HL-60 (cell line): Measurements from ENCODE around the gene SENP3.

Source experiments
- DNase-seq, 2 experiments: peaks; one replicate each; pipeline ENCODE4 v3.0.0-alpha.2; 2010 to 2020; ENCODE audit warnings: low read depth in 1 of 2, low spot score in 1 of 2
- H3K27ac ChIP-seq: fragments of 250-450 bp; sonication (Bioruptor Pico); replicated peaks from 2 replicates; pipeline ENCODE4 v1.5.1; 2020; ENCODE audit warnings: mild to moderate bottlenecking, moderate library complexity
- H3K27me3 ChIP-seq: fragments of 250-450 bp; sonication (Bioruptor Pico); 2 replicates; pipeline ENCODE4 v1.5.1; 2021; ENCODE audit warnings: mild to moderate bottlenecking, moderate library complexity; ENCODE audit not compliant: insufficient read depth, poor library complexity, severe bottlenecking
- H3K4me3 ChIP-seq: replicated peaks from 2 replicates; pipeline ENCODE4 v1.5.1; 2011; ENCODE audit warnings: mild to moderate bottlenecking, control low read depth, low read length; ENCODE audit not compliant: insufficient read depth
- GABPA ChIP-seq: IDR thresholded peaks from 2 replicates; pipeline ENCODE4 v1.6.1; 2012; ENCODE audit warnings: low read depth
- POLR2AphosphoS5 ChIP-seq: IDR thresholded peaks from 2 replicates; pipeline ENCODE4 v1.6.1; 2012; ENCODE audit warnings: low read depth
- SPI1 ChIP-seq: IDR thresholded peaks from 2 replicates; pipeline ENCODE4 v1.6.1; 2012; ENCODE audit warnings: low read depth, mild to moderate bottlenecking, borderline replicate concordance
- TF ChIP-seq, protein P1 (sequence below): IDR thresholded peaks from one replicate; pipeline ENCODE4 v1.5.1; 2011; ENCODE audit warnings: low read length, control low read depth, inconsistent platforms; ENCODE audit not compliant: insufficient read depth
- TF ChIP-seq, protein P2 (sequence below): IDR thresholded peaks from 2 replicates; pipeline ENCODE4 v1.6.1; 2012; ENCODE audit warnings: low read depth; ENCODE audit not compliant: insufficient replicate concordance

SENP3 gene

DNA sequence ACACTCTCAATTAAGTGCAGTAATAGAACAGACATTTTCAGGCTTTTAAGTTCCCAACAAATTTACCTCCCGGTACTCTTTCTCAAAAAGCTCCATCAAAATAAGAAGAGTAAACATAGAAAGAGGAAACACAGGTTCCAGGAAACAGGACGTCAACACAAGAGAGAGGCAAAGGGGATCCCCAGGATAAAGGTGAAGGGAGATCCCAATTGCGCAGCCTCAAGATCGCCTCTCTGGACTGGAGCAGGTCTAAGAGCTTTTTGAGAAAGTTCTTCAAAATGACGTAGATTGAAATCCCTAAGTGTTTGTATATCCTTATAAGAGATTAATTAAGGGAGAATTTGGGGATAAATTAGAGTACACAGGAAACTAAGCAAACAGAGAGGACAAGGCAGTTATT, 56.9 kb downstream of the SENP3 start:
- TF ChIP-seq GABPA: no peak
- TF ChIP-seq POLR2AphosphoS5: no peak
- no peak for TF ChIP-seq SPI1
- TF ChIP-seq, protein P1, sequence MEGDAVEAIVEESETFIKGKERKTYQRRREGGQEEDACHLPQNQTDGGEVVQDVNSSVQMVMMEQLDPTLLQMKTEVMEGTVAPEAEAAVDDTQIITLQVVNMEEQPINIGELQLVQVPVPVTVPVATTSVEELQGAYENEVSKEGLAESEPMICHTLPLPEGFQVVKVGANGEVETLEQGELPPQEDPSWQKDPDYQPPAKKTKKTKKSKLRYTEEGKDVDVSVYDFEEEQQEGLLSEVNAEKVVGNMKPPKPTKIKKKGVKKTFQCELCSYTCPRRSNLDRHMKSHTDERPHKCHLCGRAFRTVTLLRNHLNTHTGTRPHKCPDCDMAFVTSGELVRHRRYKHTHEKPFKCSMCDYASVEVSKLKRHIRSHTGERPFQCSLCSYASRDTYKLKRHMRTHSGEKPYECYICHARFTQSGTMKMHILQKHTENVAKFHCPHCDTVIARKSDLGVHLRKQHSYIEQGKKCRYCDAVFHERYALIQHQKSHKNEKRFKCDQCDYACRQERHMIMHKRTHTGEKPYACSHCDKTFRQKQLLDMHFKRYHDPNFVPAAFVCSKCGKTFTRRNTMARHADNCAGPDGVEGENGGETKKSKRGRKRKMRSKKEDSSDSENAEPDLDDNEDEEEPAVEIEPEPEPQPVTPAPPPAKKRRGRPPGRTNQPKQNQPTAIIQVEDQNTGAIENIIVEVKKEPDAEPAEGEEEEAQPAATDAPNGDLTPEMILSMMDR: no peak
- TF ChIP-seq, protein P2, sequence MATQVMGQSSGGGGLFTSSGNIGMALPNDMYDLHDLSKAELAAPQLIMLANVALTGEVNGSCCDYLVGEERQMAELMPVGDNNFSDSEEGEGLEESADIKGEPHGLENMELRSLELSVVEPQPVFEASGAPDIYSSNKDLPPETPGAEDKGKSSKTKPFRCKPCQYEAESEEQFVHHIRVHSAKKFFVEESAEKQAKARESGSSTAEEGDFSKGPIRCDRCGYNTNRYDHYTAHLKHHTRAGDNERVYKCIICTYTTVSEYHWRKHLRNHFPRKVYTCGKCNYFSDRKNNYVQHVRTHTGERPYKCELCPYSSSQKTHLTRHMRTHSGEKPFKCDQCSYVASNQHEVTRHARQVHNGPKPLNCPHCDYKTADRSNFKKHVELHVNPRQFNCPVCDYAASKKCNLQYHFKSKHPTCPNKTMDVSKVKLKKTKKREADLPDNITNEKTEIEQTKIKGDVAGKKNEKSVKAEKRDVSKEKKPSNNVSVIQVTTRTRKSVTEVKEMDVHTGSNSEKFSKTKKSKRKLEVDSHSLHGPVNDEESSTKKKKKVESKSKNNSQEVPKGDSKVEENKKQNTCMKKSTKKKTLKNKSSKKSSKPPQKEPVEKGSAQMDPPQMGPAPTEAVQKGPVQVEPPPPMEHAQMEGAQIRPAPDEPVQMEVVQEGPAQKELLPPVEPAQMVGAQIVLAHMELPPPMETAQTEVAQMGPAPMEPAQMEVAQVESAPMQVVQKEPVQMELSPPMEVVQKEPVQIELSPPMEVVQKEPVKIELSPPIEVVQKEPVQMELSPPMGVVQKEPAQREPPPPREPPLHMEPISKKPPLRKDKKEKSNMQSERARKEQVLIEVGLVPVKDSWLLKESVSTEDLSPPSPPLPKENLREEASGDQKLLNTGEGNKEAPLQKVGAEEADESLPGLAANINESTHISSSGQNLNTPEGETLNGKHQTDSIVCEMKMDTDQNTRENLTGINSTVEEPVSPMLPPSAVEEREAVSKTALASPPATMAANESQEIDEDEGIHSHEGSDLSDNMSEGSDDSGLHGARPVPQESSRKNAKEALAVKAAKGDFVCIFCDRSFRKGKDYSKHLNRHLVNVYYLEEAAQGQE: no peak
- Histone ChIP-seq H3K27me3 (no peaks in the 10 kb centered on the region), H3K27ac (no peak overlapping the region), H3K4me3 (no peak overlapping the region)
- DNase-seq: no peak

DNA sequence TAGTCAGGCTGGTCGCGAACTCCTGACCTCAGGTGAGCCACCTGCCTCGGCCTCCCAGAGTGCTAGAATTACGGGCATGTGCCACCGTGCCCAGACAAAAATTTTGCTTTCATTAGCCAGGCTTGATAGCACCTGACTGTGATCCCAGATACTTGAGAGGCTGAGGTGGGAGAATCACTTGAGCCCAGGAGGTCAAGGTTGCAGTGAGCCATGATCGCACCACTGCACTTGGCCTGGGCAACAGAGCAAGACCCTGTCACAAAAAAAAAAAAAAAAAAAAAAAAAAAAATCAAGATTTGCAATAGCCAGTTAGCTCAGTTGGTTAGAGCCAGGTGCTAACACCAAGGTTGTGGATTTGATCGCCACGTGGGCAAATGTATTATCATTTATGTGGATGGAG, 59.1 kb downstream of the SENP3 start:
- Histone ChIP-seq H3K27ac (no peak overlapping the region), H3K27me3 (no peaks in the 10 kb centered on the region), H3K4me3 (no peak overlapping the region)
- TF ChIP-seq, protein P1: no peak
- TF ChIP-seq SPI1 (no peak), POLR2AphosphoS5 (no peak), GABPA (no peak)
- TF ChIP-seq, protein P2: no peak
- DNase-seq: no peak
